GM12865 (cell line): ENCODE results near the gene HEATR1.

ENCODE experiments used
- DNase-seq: peaks from one replicate; pipeline ENCODE4 v3.0.0; 2010; ENCODE audit warnings: low read depth
- H3K4me3 ChIP-seq: 2 replicates; pipeline ENCODE4 v1.5.1; 2011; ENCODE audit warnings: mild to moderate bottlenecking, low read depth, low read length, control low read depth
- TF ChIP-seq, protein P1 (sequence below): IDR thresholded peaks from 2 replicates; pipeline ENCODE4 v1.5.1; 2011; ENCODE audit warnings: low read length, control low read depth, low read depth, inconsistent platforms; ENCODE audit not compliant: insufficient read depth; ENCODE audit errors: missing control alignments

The HEATR1 gene

GRCh38 chr1:236520445-236521005 is 83.8 kb downstream of the HEATR1 start:
- TF ChIP-seq, protein P1, sequence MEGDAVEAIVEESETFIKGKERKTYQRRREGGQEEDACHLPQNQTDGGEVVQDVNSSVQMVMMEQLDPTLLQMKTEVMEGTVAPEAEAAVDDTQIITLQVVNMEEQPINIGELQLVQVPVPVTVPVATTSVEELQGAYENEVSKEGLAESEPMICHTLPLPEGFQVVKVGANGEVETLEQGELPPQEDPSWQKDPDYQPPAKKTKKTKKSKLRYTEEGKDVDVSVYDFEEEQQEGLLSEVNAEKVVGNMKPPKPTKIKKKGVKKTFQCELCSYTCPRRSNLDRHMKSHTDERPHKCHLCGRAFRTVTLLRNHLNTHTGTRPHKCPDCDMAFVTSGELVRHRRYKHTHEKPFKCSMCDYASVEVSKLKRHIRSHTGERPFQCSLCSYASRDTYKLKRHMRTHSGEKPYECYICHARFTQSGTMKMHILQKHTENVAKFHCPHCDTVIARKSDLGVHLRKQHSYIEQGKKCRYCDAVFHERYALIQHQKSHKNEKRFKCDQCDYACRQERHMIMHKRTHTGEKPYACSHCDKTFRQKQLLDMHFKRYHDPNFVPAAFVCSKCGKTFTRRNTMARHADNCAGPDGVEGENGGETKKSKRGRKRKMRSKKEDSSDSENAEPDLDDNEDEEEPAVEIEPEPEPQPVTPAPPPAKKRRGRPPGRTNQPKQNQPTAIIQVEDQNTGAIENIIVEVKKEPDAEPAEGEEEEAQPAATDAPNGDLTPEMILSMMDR = no peak
- no peak for DNase-seq
- no peak overlapping the region for H3K4me3 ChIP-seq

DNA sequence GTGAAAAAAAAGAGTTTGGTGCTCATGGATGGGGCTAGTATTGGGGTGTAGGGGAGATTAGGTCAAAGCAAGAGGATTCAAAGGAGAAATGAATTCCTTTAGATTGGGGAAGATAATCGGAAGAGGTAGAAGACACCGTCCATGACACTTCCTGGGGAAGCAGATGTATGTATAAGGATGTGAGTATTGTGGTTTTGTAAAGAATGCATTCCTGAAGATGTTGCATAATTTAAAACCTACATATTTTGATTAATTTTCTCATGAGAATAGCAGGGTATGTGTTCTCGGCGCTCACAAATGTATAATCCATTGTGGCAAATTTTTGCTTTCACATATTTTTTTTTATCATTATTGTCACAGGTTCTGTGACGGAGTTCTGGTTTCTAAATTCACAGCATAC is 86.0 kb downstream of the HEATR1 start:
- TF ChIP-seq, protein P1 = no peak
- DNase-seq = no peak
- H3K4me3 ChIP-seq = no peak overlapping the region

GRCh38 chr1:236516929-236517704 is 87.2 kb downstream of the HEATR1 start:
- no peak overlapping the region for H3K4me3 ChIP-seq
- no peak for DNase-seq
- TF ChIP-seq, protein P1 = no peak

- no peak for DNase-seq
- no peak overlapping the region for H3K4me3 ChIP-seq
- TF ChIP-seq, protein P1 = no peak
These were observed 88.8 kb downstream of the HEATR1 start for GRCh38 chr1:236515443-236515958.

GRCh38 chr1:236514703-236515442 is 89.4 kb downstream of the HEATR1 start:
- H3K4me3 ChIP-seq = no peak overlapping the region
- DNase-seq = no peak

DNA sequence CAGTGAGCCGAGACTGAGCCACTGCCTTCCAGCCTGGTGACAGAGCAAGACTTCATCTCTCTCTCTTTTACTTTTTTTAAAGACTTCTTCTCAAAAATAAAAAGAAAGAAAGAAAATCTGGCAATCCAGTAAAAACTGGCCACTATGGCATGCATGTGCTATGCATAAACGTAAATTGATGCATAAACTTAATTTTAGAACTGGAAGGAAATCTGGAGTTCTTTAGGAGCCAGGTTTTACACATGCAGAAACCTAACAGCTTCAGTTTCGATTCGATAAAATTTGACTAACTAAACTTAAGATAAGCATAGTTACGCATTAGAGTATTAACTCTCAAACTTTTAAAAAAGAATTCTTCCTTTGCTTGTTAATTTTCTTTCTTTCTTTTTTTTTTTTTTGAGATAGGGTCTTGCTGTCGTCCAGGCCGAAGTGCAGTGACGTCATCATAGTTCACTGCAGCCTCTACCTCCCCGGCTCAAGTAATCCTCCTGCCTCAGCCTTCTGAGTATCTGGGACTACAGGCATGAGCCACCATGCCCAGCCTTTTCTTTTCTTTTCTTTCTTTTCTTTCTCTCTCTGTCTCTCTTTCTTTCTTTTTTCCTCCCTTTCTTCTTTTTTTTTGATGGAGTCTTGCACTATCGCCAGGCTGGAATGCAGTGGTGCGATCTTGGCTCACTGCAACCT is 92.4 kb downstream of the HEATR1 start:
- H3K4me3 ChIP-seq = no peak overlapping the region
- TF ChIP-seq, protein P1 = no peak

More at GRCh38 chr1:236514703-236515442, 89.4 kb downstream of the HEATR1 start:
- TF ChIP-seq, protein P1 = no peak

More for the DNA sequence above, 92.4 kb downstream of the HEATR1 start:
- DNase-seq = no peak
